Mononuclear cell (primary cell): ENCODE measurements around the gene PDE10A. TPM values are rescaled to one million over a fixed set of nuclear protein-coding genes. Genes with fewer than 3 reads are reported as not detected.
"Not testable (repeated sequence)": the region's sequence is repeated elsewhere in the genome, so short reads cannot be mapped to it uniquely, and the experiment has no call there.

Experiments
- H3K27me3 ChIP-seq: 2 replicates; pipeline ENCODE4 v1.6.0; 2011; ENCODE audit warnings: low read length, control low read depth; ENCODE audit not compliant: insufficient read depth
- H3K4me1 ChIP-seq: 2 replicates; pipeline ENCODE4 v1.5.1; 2011; ENCODE audit warnings: mild to moderate bottlenecking, low read length, control low read depth; ENCODE audit not compliant: insufficient read depth
- H3K4me3 ChIP-seq: 2 replicates; pipeline ENCODE4 v1.5.1; 2011; ENCODE audit warnings: mild to moderate bottlenecking, low read length, moderate library complexity
- H3K9me3 ChIP-seq: 2 replicates; pipeline ENCODE4 v1.5.1; 2011; ENCODE audit warnings: low read depth, mild to moderate bottlenecking, control low read depth, low read length
- total RNA-seq: library from RNA; depleted of rRNA; stranded (reverse); fragments of >200 nt; gene quantifications from one replicate; pipeline ENCODE4 v1.2.3, GENCODE V29; 2012

Gene PDE10A
- total RNA-seq, 1 donor = 0.10 TPM

DNA sequence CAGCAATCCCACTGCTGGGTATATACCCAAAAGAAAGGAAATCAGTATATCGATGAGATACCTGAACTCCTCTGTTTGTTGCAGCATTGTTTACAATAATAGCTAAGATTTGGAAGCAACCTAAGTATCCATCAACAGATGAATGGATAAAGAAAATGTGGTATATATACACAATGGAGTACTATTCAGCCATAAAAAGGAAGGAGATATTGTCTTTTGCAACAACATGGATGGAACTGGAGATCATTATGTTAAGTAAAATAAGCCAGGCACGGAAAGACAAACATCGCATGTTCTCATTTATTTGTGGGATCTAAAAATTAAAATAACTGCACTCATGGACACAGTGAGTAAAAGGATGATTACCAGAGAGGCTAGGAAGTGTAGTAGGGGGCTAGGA lies 108.4 kb downstream of the PDE10A start:
- not testable (repeated sequence) for H3K9me3 ChIP-seq, H3K4me1 ChIP-seq, H3K27me3 ChIP-seq, H3K4me3 ChIP-seq

DNA sequence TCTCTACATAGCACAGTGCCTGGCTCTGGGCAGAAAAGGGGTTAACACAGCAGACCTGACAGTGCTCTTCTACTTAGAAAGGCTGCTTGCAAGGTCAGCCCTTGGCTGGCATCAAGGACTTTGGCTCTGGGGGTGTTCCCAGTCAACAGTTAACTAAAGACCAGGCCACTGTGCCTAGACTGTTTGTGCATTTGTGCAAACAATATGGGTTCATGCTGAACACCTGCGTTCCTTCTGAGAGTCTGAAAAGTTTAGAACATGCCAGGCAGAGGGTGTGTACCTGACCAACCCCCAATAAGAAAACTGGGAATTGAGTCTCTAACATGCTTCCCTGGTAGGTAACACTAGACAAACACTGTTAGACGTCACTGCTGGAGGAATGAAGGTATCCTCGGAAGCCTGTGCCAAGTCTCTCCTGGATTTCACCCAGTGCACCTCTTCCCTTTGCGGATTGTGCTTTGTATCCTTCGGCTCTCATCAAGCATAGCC lies 110.7 kb downstream of the PDE10A start:
- Histone ChIP-seq H3K4me3 (no peak overlapping the region), H3K4me1 (no peaks in the 10 kb centered on the region), H3K27me3 (no peaks in the 10 kb centered on the region), H3K9me3 (no peaks in the 10 kb centered on the region)

DNA sequence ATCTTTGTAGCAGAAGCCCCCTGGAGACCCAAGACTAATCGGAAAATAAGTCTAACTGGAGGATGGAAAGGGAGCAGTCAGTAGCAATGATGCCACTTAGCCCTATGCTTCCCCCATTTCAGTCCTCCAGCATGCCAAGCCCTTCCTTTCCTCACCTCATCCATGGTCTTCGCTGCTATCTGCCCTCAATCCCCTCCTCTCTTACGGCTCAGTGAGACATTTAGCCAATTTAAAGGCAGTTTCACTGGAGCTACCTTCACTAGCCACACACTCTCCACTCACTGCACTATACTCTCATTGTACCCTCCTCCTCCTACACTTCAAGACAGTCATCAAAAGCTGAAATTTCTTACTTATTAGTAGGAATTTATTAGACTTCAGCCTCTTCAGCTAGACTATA lies 111.2 kb downstream of the PDE10A start:
- H3K9me3 ChIP-seq = no peaks in the 10 kb centered on the region

DNA sequence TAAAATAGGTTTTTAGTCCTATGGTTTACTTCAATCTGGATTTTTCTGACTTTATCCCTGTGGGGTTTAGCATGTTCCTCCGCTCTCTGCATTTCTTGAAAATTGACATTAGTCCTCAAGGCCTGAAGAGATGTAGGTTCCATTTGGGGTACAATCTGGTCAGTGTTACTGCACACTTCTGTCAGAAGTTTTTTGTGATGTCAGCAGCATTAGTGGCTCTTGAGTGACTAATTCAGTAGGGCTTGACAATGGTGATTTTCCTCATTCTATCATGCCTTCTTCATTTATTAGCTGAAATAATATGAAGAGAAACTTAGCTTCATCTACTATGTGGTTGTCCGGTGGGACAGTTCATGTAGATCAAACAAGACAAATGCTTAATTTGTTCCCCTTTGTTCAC lies 114.6 kb downstream of the PDE10A start:
- Histone ChIP-seq H3K4me3 (no peak overlapping the region), H3K4me1 (no peaks in the 10 kb centered on the region), H3K27me3 (no peaks in the 10 kb centered on the region), H3K9me3 (no peaks in the 10 kb centered on the region)

More for the DNA sequence above, 111.2 kb downstream of the PDE10A start:
- no peaks in the 10 kb centered on the region for H3K4me1 ChIP-seq
- H3K27me3 ChIP-seq = no peaks in the 10 kb centered on the region
- H3K4me3 ChIP-seq = no peak overlapping the region

- Histone ChIP-seq H3K4me1 (no peaks in the 10 kb centered on the region), H3K27me3 (no peaks in the 10 kb centered on the region), H3K9me3 (no peaks in the 10 kb centered on the region), H3K4me3 (no peak overlapping the region)
Observed at GRCh38 chr6:165545806-165546205, 117.2 kb downstream of the PDE10A start.

- no peaks in the 10 kb centered on the region for H3K27me3 ChIP-seq
- no peak overlapping the region for H3K4me3 ChIP-seq
- no peaks in the 10 kb centered on the region for H3K4me1 ChIP-seq
- H3K9me3 ChIP-seq = no peaks in the 10 kb centered on the region
Observed at GRCh38 chr6:165543781-165544180, 119.3 kb downstream of the PDE10A start.

GRCh38 chr6:165536911-165537310 lies 126.1 kb downstream of the PDE10A start:
- H3K4me1 ChIP-seq = no peaks in the 10 kb centered on the region
- H3K4me3 ChIP-seq = no peak overlapping the region
- peaks cover 6% of the 10 kb centered on the region for H3K9me3 ChIP-seq
- H3K27me3 ChIP-seq = no peaks in the 10 kb centered on the region

- no peaks in the 10 kb centered on the region for H3K4me1 ChIP-seq
- H3K4me3 ChIP-seq = no peak overlapping the region
- H3K27me3 ChIP-seq = no peaks in the 10 kb centered on the region
- H3K9me3 ChIP-seq = no peaks in the 10 kb centered on the region
Observed at GRCh38 chr6:165519316-165519715, 143.7 kb downstream of the PDE10A start.

GRCh38 chr6:165515963-165516624 lies 146.9 kb downstream of the PDE10A start:
- Histone ChIP-seq H3K9me3 (no peaks in the 10 kb centered on the region), H3K4me1 (no peaks in the 10 kb centered on the region), H3K27me3 (no peaks in the 10 kb centered on the region), H3K4me3 (no peak overlapping the region)

GRCh38 chr6:165514621-165515020 lies 148.4 kb downstream of the PDE10A start:
- H3K27me3 ChIP-seq = no peaks in the 10 kb centered on the region
- H3K4me3 ChIP-seq = no peak overlapping the region
- no peaks in the 10 kb centered on the region for H3K9me3 ChIP-seq
- H3K4me1 ChIP-seq = no peaks in the 10 kb centered on the region

DNA sequence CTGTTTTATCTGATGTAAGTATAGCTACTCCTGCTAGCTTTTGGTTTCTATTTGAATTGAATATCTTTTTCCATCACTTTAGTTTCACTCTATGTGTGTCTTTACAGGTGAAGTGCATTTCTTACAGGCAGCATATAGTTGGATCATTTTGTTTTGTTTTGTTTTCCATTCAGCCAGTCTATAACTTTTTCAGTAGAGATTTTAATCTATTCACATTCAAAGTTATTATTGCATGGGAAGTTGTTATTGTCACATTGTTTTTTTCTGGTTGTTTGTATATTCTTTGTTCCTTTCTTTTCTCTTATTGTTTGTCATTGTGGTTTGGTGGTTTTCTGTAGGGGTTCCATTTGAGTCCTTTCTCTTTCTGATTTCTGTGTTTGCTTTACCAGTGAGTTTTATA lies 151.2 kb downstream of the PDE10A start:
- no peaks in the 10 kb centered on the region for H3K9me3 ChIP-seq
- no peak overlapping the region for H3K4me3 ChIP-seq
- H3K4me1 ChIP-seq = no peaks in the 10 kb centered on the region
- no peaks in the 10 kb centered on the region for H3K27me3 ChIP-seq

- no peaks in the 10 kb centered on the region for H3K9me3 ChIP-seq
- no peaks in the 10 kb centered on the region for H3K27me3 ChIP-seq
- no peak overlapping the region for H3K4me3 ChIP-seq
- no peaks in the 10 kb centered on the region for H3K4me1 ChIP-seq
Observed at GRCh38 chr6:165508321-165508869, 154.6 kb downstream of the PDE10A start.

- H3K27me3 ChIP-seq = no peaks in the 10 kb centered on the region
- H3K4me1 ChIP-seq = no peaks in the 10 kb centered on the region
- no peak overlapping the region for H3K4me3 ChIP-seq
- H3K9me3 ChIP-seq = no peaks in the 10 kb centered on the region
Observed at GRCh38 chr6:165506657-165507056, 156.4 kb downstream of the PDE10A start.

GRCh38 chr6:165500214-165500907 lies 162.7 kb downstream of the PDE10A start:
- not testable (repeated sequence) for H3K4me3 ChIP-seq, H3K9me3 ChIP-seq, H3K4me1 ChIP-seq, H3K27me3 ChIP-seq

- Histone ChIP-seq H3K4me3 (no peak overlapping the region), H3K27me3 (no peaks in the 10 kb centered on the region), H3K9me3 (no peaks in the 10 kb centered on the region), H3K4me1 (no peaks in the 10 kb centered on the region)
Observed at GRCh38 chr6:165497472-165497871, 165.6 kb downstream of the PDE10A start.
